Measurements from ENCODE around the gene MTMR10. TPM values are rescaled to one million over a fixed set of nuclear protein-coding genes. Genes with fewer than 3 reads are reported as not detected.

The MTMR10 gene
- total RNA-seq, 1 donor from 2014 or later, result 36.2 TPM

DNA sequence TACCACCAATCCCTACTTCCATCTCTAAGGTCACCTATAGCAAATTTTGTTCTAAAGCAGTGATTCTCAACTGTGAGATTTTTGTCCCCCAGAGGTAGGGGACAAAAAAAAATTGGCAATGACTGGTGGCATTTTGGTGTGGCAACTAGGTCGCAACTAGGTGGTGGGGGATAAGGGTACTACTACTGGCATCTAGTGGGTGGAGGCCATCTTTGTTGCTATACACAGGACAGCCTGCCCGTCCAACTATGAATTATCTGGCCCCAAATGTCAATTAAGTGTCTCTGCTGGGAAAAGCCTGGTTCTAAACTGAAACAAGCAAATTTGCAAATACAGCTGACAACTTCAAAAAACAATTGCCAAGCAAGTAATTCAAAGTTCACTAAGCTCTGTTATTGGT, 1.4 kb downstream of the MTMR10 start:
- DNase-seq, result no peak
- H3K27me3 ChIP-seq, result no peaks in the 10 kb centered on the region
- no peak for ATAC-seq
- H3K4me3 ChIP-seq, result peak overlapping the region; percentile 93
- peaks cover 23% of the 10 kb centered on the region for H3K36me3 ChIP-seq
- peak overlapping the region; percentile 97 for H3K27ac ChIP-seq
- TF ChIP-seq, protein P1, sequence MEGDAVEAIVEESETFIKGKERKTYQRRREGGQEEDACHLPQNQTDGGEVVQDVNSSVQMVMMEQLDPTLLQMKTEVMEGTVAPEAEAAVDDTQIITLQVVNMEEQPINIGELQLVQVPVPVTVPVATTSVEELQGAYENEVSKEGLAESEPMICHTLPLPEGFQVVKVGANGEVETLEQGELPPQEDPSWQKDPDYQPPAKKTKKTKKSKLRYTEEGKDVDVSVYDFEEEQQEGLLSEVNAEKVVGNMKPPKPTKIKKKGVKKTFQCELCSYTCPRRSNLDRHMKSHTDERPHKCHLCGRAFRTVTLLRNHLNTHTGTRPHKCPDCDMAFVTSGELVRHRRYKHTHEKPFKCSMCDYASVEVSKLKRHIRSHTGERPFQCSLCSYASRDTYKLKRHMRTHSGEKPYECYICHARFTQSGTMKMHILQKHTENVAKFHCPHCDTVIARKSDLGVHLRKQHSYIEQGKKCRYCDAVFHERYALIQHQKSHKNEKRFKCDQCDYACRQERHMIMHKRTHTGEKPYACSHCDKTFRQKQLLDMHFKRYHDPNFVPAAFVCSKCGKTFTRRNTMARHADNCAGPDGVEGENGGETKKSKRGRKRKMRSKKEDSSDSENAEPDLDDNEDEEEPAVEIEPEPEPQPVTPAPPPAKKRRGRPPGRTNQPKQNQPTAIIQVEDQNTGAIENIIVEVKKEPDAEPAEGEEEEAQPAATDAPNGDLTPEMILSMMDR (IDR thresholded peaks at IDR 0.05), result no peak
- no peaks in the 10 kb centered on the region for H3K9me3 ChIP-seq
- intact Hi-C loops (cut with DNase I), result no loop called here
- peaks cover 24% of the 10 kb centered on the region for H3K4me1 ChIP-seq

DNA sequence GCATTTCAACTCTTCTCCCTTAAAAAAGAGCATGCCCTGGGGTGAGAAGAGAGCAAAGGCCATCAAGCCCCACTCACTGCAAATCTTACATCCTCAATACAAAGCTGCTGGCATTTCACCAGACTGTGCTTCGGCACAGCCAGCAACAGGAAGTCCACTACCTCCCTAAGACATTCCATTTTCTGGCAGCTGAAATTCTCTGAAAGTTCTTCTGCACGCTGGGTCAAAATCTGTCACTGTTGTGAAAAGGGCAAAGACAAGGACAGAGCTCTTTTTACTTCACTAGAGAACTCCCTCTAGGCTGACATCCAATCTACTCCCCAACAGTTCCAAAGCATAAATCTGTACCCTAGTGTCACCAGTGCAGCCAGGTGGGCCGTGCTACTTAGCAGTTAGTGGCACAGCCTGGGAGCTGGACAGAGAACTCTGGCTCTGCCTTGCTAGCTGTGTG, 6.3 kb downstream of the MTMR10 start:
- Histone ChIP-seq H3K4me3 (no peak overlapping the region), H3K4me1 (peaks cover 43% of the 10 kb centered on the region), H3K27ac (peak overlapping the region; percentile 51), H3K27me3 (no peaks in the 10 kb centered on the region), H3K36me3 (peaks cover 38% of the 10 kb centered on the region), H3K9me3 (no peaks in the 10 kb centered on the region)
- DNase-seq (no peak), ATAC-seq (peak; percentile 67)
- TF ChIP-seq, protein P1 (IDR thresholded peaks at IDR 0.05), result no peak
- intact Hi-C loops (cut with DNase I), result loop anchor here (10.0 kb wide), 1 partner anchor 370 kb away; no protein-coding TSS in a partner anchor

DNA sequence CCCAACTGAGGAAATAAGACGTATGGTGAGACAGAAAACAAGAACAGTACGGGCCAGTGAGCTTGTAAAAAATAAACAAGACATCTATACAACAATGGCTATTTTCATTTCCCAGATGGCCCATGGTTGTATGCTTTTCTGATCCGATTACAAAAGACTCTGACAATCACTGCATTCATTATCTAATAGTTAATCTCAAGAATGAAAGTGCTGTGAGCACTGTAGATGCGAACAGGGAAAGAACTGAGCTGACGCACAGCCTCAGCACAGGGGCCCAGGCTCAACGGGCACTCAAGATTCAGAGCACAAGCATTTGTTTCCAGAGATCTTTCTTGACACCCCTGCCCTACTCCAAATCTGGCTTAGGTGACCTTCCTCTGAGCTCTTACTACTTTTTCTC, 6.9 kb downstream of the MTMR10 start:
- TF ChIP-seq, protein P1 (IDR thresholded peaks at IDR 0.05), result no peak
- intact Hi-C loops (cut with DNase I), result loop anchor here (10.0 kb wide), 1 partner anchor 370 kb away; no protein-coding TSS in a partner anchor
- ATAC-seq (peak; percentile 46), DNase-seq (no peak)
- Histone ChIP-seq H3K9me3 (no peaks in the 10 kb centered on the region), H3K4me1 (peaks cover 38% of the 10 kb centered on the region), H3K4me3 (peak overlapping the region; percentile 1), H3K36me3 (peaks cover 38% of the 10 kb centered on the region), H3K27ac (peak overlapping the region; percentile 51), H3K27me3 (no peaks in the 10 kb centered on the region)

DNA sequence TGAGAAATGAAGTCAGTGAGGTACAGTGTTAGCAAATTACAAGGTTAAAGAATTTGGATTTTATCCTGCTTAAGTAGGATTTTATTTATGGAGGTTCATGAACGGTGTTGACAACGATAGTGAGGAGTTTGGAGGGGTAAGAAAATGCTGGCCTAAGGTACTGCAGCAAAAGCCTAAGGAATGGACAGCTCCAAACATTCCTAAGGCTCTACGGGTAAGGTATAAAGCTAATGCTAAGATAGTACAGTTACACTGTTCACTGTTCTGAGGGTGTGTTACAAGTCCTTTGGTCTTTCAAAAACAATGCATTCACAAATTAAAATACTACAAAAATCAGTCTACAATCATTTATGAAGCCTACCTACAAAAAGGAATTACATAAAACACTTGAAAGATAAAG, 7.3 kb downstream of the MTMR10 start:
- intact Hi-C loops (cut with DNase I), result loop anchor here (10.0 kb wide), 1 partner anchor 371 kb away; no protein-coding TSS in a partner anchor
- ATAC-seq (no peak), DNase-seq (no peak)
- no peak overlapping the region for H3K4me3 ChIP-seq
- H3K36me3 ChIP-seq, result peaks cover 38% of the 10 kb centered on the region
- peak overlapping the region; percentile 51 for H3K27ac ChIP-seq
- TF ChIP-seq, protein P1 (IDR thresholded peaks at IDR 0.05), result no peak
- H3K9me3 ChIP-seq, result no peaks in the 10 kb centered on the region
- no peaks in the 10 kb centered on the region for H3K27me3 ChIP-seq
- H3K4me1 ChIP-seq, result peaks cover 34% of the 10 kb centered on the region

DNA sequence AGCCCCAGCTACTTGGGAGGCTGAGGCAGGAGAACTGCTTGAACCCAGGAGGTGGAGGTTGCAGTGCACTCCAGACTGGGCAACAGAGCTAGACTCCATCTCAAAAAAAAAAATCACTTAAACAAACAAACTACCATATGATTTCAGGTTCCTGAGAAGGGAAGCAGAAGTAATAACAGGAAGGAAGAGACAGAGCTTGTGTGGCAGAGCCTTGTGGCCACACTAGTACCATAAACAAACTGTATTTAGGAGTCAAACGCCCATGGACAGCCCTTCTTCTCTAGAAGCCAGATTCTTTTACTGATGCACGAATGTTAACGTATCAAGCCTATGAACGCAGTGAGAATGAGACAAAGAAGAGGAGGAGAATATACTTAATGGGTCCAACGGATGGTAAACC, 12.0 kb downstream of the MTMR10 start:
- TF ChIP-seq, protein P1 (IDR thresholded peaks at IDR 0.05), result no peak
- H3K4me3 ChIP-seq, result no peak overlapping the region
- no peaks in the 10 kb centered on the region for H3K9me3 ChIP-seq
- ATAC-seq, result peak; percentile 82
- H3K27me3 ChIP-seq, result no peaks in the 10 kb centered on the region
- peaks cover 15% of the 10 kb centered on the region for H3K4me1 ChIP-seq
- H3K36me3 ChIP-seq, result peaks cover 23% of the 10 kb centered on the region
- no peak for DNase-seq
- intact Hi-C loops (cut with DNase I), result no loop called here
- H3K27ac ChIP-seq, result no peak overlapping the region

DNA sequence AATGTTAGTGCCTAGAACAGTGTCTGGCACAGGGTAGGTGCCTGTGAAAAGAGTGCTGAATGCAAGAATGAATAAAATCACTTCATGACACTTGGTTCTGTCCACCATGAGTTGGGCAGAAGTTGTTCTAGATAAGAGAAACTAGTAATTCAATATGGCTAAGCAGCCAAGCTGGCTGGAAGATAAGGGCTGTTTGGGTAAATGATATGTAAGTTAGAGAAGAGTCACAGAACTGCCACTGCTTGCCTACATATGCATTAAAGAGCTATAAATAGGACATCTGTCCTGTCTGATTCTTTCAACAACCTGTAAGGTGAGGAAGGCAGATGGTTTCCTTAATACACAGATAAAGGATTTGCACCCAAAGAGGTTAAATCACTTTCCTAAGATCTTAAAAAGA, 13.1 kb downstream of the MTMR10 start:
- ATAC-seq (no peak), DNase-seq (no peak)
- no peaks in the 10 kb centered on the region for H3K9me3 ChIP-seq
- no peak overlapping the region for H3K27ac ChIP-seq
- H3K27me3 ChIP-seq, result no peaks in the 10 kb centered on the region
- H3K4me1 ChIP-seq, result peaks cover 7% of the 10 kb centered on the region
- intact Hi-C loops (cut with DNase I), result no loop called here
- H3K4me3 ChIP-seq, result no peak overlapping the region
- TF ChIP-seq, protein P1 (IDR thresholded peaks at IDR 0.05), result no peak
- H3K36me3 ChIP-seq, result peaks cover 34% of the 10 kb centered on the region

All from upper lobe of right lung (tissue), 1 donor.